ENCODE data around the gene CCDC134. TPM values are rescaled to one million over a fixed set of nuclear protein-coding genes. Genes with fewer than 3 reads are reported as not detected.

Gene CCDC134
- total and polyA plus RNA-seq, 2 of the 8 experiments (the other 6 are each of a cell fraction or from before 2014, with no cell fraction given): 7.7 to 20.0 TPM

GRCh38 chr22:41845380-41846267 lies 45.1 kb downstream of the CCDC134 start:
- Histone ChIP-seq H2BK15ac (ENCODE audit: low read length) (0 out of 2 replicates have a peak overlapping the region, but pooled peaks have one; percentile 40), H2AFZ (ENCODE audit: low read length) (no peak overlapping the region), H4K20me1 (replicated peaks in 1 of 2; ENCODE audit: control insufficient read depth in 1 of 2, insufficient read depth in 2 of 2, low read length in 2 of 2) (peaks cover 21 to 40% of the 10 kb centered on the region in 2 experiments), H3K36me3 (ENCODE audit: control insufficient read depth in 2 of 4, insufficient read depth in 4 of 4, low read length in 3 of 4) (peaks cover 0 to 24% (median 5%) of the 10 kb centered on the region in 4 experiments; a peak in 4 of 8 replicates), H4K5ac (ENCODE audit: insufficient read length, low read depth, low read length) (no peak overlapping the region), H3K9me3 (ENCODE audit: insufficient read depth in 2 of 2, low read depth in 1 of 2, low read length in 1 of 2) (no peaks in the 10 kb centered on the region), H3K23ac (ENCODE audit: insufficient read length) (no peak overlapping the region), H2BK20ac (ENCODE audit: low read length) (no peak overlapping the region), H3K23me2 (ENCODE audit: low read depth, low read length) (no peaks in the 10 kb centered on the region), H3K79me2 (ENCODE audit: control insufficient read depth in 1 of 2, insufficient read depth in 2 of 2, low read length in 2 of 2) (peaks cover 43 to 96% of the 10 kb centered on the region in 2 experiments), H3K9ac (replicated peaks in 1 of 4; ENCODE audit: extremely low read depth in 1 of 4, low read depth in 3 of 4, low read length in 3 of 4) (peak overlapping the region in 1 of 4 experiments; percentile 19; a peak in 1 of 7 replicates), H3K4me3 (ENCODE audit: extremely low read depth in 1 of 4, insufficient read depth in 2 of 4, low read depth in 3 of 4, low read length in 4 of 4) (no peak overlapping the region), H3K27me3 (replicated peaks in 1 of 4; ENCODE audit: control insufficient read depth in 3 of 4, extremely low read depth in 1 of 4, insufficient read depth in 3 of 4, low read length in 3 of 4) (no peaks in the 10 kb centered on the region), H2BK5ac (ENCODE audit: low read depth, low read length) (0 out of 2 replicates have a peak overlapping the region, but pooled peaks have one; percentile 46), H2BK120ac (replicated peaks; ENCODE audit: low read depth, low read length) (no peak overlapping the region), H2BK12ac (ENCODE audit: low read depth, low read length) (peak overlapping the region; percentile 42; the same call in 1 of the 2 replicates), H3K56ac (replicated peaks; ENCODE audit: insufficient read length, low read depth, low read length) (no peak overlapping the region), H2AK5ac (ENCODE audit: low read depth, low read length) (no peak overlapping the region), H3K4me1 (replicated peaks in 1 of 4; ENCODE audit: control insufficient read depth in 3 of 4, insufficient read depth in 4 of 4, low read length in 3 of 4) (peaks cover 11 to 38% (median 27%) of the 10 kb centered on the region in 4 experiments), H3K27ac (ENCODE audit: low read depth, low read length) (0 out of 2 replicates have a peak overlapping the region, but pooled peaks have one; percentile 9), H3K4me2 (ENCODE audit: insufficient read depth in 1 of 2, low read depth in 2 of 2, low read length in 2 of 2) (peak overlapping the region in 1 of 2 experiments; percentile 34; a peak in 3 of 4 replicates), H3K79me1 (ENCODE audit: low read depth, low read length) (peaks cover 27% of the 10 kb centered on the region), H4K91ac (replicated peaks; ENCODE audit: insufficient read length, low read length) (no peak overlapping the region), H3K4ac (replicated peaks; ENCODE audit: insufficient read length, low read depth, low read length) (no peak overlapping the region), H4K8ac (ENCODE audit: extremely low read depth, insufficient read depth, low read length) (no peak overlapping the region), H3K14ac (ENCODE audit: insufficient read length) (no peak overlapping the region), H3K18ac (ENCODE audit: extremely low read depth, low read length) (no peak overlapping the region)
- POLR2A ChIA-PET (ENCODE audit: partially characterized antibody): interaction anchor here (0.8 to 8.7 kb wide), 5 partner anchors 9 to 64 kb away, joined by 3 to 85 read pairs (median 7); partner anchors contain the start of gene SREBF2
- TF ChIP-seq POLR2A (IDR thresholded peaks at IDR 0.05; ENCODE audit: control extremely low read depth in 1 of 2, low read depth in 2 of 2, low read length in 2 of 2): no peak
- TF ChIP-seq HDAC6 (IDR thresholded peaks at IDR 0.05; ENCODE audit: low read depth, low read length): no peak
- TF ChIP-seq BRCA1 (IDR thresholded peaks at IDR 0.05; ENCODE audit: low read depth, low read length): no peak
- TF ChIP-seq EZH2 (IDR thresholded peaks at IDR 0.05; ENCODE audit: low read depth, low read length, severe bottlenecking): no peak
- CTCF ChIA-PET (ENCODE audit: partially characterized antibody): interaction anchor here (0.6 to 3.8 kb wide), 10 partner anchors 9 to 99 kb away, joined by 3 to 33 read pairs (median 4); no protein-coding TSS in a partner anchor
- 78% methylated on average over 4 of the region's 4 CpGs; no CpG with 5 or more reads in 1 of the 2 experiments for WGBS, 2 experiments (ENCODE audit: extremely low coverage in 1 of 2, insufficient coverage in 1 of 2, insufficient read length in 1 of 2, insufficient replicate concordance in 2 of 2, low coverage in 1 of 2, low lambda C conversion rate in 2 of 2, missing lambda C conversion rate in 1 of 2)
- FAIRE-seq (no peak), DNase-seq (ENCODE audit: low read depth in 1 of 2, low spot score in 2 of 2) (no peak)

Data from H1 (cell line).